Measurements from ENCODE around the gene JHY. TPM values are rescaled to one million over a fixed set of nuclear protein-coding genes. Genes with fewer than 3 reads are reported as not detected.

The JHY gene
- total RNA-seq, 1 experiment from 2014 or later: 0.53 TPM

- DNase-seq: no peak
- Histone ChIP-seq H3K36me3 (no peaks in the 10 kb centered on the region), H3K4me3 (no peak overlapping the region), H3K27me3 (no peaks in the 10 kb centered on the region), H3K9me3 (no peaks in the 10 kb centered on the region)
Observed at GRCh38 chr11:122902951-122903350, 20.4 kb downstream of the JHY start.

GRCh38 chr11:122910775-122911174 is 28.2 kb downstream of the JHY start:
- DNase-seq: no peak
- H3K9me3 ChIP-seq: no peaks in the 10 kb centered on the region
- no peaks in the 10 kb centered on the region for H3K27me3 ChIP-seq
- H3K36me3 ChIP-seq: no peaks in the 10 kb centered on the region
- H3K4me3 ChIP-seq: no peak overlapping the region

GRCh38 chr11:122917311-122917710 is 34.8 kb downstream of the JHY start:
- H3K27me3 ChIP-seq: no peaks in the 10 kb centered on the region
- DNase-seq: peak; percentile 50
- H3K4me3 ChIP-seq: no peak overlapping the region
- H3K36me3 ChIP-seq: no peaks in the 10 kb centered on the region
- no peaks in the 10 kb centered on the region for H3K9me3 ChIP-seq

- H3K36me3 ChIP-seq: no peaks in the 10 kb centered on the region
- H3K9me3 ChIP-seq: no peaks in the 10 kb centered on the region
- H3K4me3 ChIP-seq: no peak overlapping the region
- no peaks in the 10 kb centered on the region for H3K27me3 ChIP-seq
- DNase-seq: no peak
Observed at GRCh38 chr11:122918734-122919133, 36.2 kb downstream of the JHY start.

- no peaks in the 10 kb centered on the region for H3K27me3 ChIP-seq
- no peaks in the 10 kb centered on the region for H3K9me3 ChIP-seq
- H3K36me3 ChIP-seq: no peaks in the 10 kb centered on the region
- no peak overlapping the region for H3K4me3 ChIP-seq
- no peak for DNase-seq
Observed at GRCh38 chr11:122920579-122920978, 38.0 kb downstream of the JHY start.

- H3K36me3 ChIP-seq: no peaks in the 10 kb centered on the region
- DNase-seq: no peak
- no peaks in the 10 kb centered on the region for H3K9me3 ChIP-seq
- H3K4me3 ChIP-seq: no peak overlapping the region
- no peaks in the 10 kb centered on the region for H3K27me3 ChIP-seq
Observed at GRCh38 chr11:122922893-122923292, 40.3 kb downstream of the JHY start.

- Histone ChIP-seq H3K27me3 (no peaks in the 10 kb centered on the region), H3K36me3 (no peaks in the 10 kb centered on the region), H3K4me3 (no peak overlapping the region), H3K9me3 (no peaks in the 10 kb centered on the region)
- no peak for DNase-seq
Observed at GRCh38 chr11:122923302-122923701, 40.7 kb downstream of the JHY start.

GRCh38 chr11:122931510-122931909 is 49.0 kb downstream of the JHY start:
- DNase-seq: no peak
- no peaks in the 10 kb centered on the region for H3K36me3 ChIP-seq
- no peak overlapping the region for H3K4me3 ChIP-seq
- H3K9me3 ChIP-seq: no peaks in the 10 kb centered on the region
- H3K27me3 ChIP-seq: peaks cover 7% of the 10 kb centered on the region; the same call in 1 of the 2 replicates

GRCh38 chr11:122933416-122933815 is 50.9 kb downstream of the JHY start:
- no peak for DNase-seq
- H3K36me3 ChIP-seq: no peaks in the 10 kb centered on the region
- no peak overlapping the region for H3K4me3 ChIP-seq
- H3K9me3 ChIP-seq: no peaks in the 10 kb centered on the region
- H3K27me3 ChIP-seq: peaks cover 9% of the 10 kb centered on the region

- Histone ChIP-seq H3K4me3 (no peak overlapping the region), H3K9me3 (no peaks in the 10 kb centered on the region), H3K27me3 (peaks cover 21% of the 10 kb centered on the region), H3K36me3 (no peaks in the 10 kb centered on the region)
- DNase-seq: no peak
Observed at GRCh38 chr11:122937983-122938382, 55.4 kb downstream of the JHY start.

- H3K4me3 ChIP-seq: no peak overlapping the region
- H3K36me3 ChIP-seq: no peaks in the 10 kb centered on the region
- no peaks in the 10 kb centered on the region for H3K9me3 ChIP-seq
- no peak for DNase-seq
- peaks cover 21% of the 10 kb centered on the region for H3K27me3 ChIP-seq
Observed at GRCh38 chr11:122938557-122938956, 56.0 kb downstream of the JHY start.

GRCh38 chr11:122951211-122951610 is 68.7 kb downstream of the JHY start:
- no peaks in the 10 kb centered on the region for H3K9me3 ChIP-seq
- no peak overlapping the region for H3K4me3 ChIP-seq
- peaks cover 19% of the 10 kb centered on the region for H3K27me3 ChIP-seq
- no peak for DNase-seq
- H3K36me3 ChIP-seq: no peaks in the 10 kb centered on the region

GRCh38 chr11:122954455-122954854 is 71.9 kb downstream of the JHY start:
- peak; percentile 4 for DNase-seq
- Histone ChIP-seq H3K4me3 (no peak overlapping the region), H3K9me3 (no peaks in the 10 kb centered on the region), H3K27me3 (peaks cover 22% of the 10 kb centered on the region), H3K36me3 (no peaks in the 10 kb centered on the region)

- no peak for DNase-seq
- Histone ChIP-seq H3K9me3 (no peaks in the 10 kb centered on the region), H3K36me3 (no peaks in the 10 kb centered on the region), H3K27me3 (peaks cover 23% of the 10 kb centered on the region), H3K4me3 (no peak overlapping the region)
Observed at GRCh38 chr11:122963961-122964360, 81.4 kb downstream of the JHY start.

GRCh38 chr11:122976061-122976733 is 93.6 kb downstream of the JHY start:
- Histone ChIP-seq H3K27me3 (peaks cover 85% of the 10 kb centered on the region), H3K36me3 (no peaks in the 10 kb centered on the region), H3K4me3 (no peak overlapping the region), H3K9me3 (no peaks in the 10 kb centered on the region)
- no peak for DNase-seq

GRCh38 chr11:122976734-122977469 is 94.3 kb downstream of the JHY start:
- Histone ChIP-seq H3K4me3 (no peak overlapping the region), H3K9me3 (no peaks in the 10 kb centered on the region), H3K27me3 (peaks cover 90% of the 10 kb centered on the region), H3K36me3 (no peaks in the 10 kb centered on the region)
- no peak for DNase-seq

GRCh38 chr11:122977470-122978298 is 95.1 kb downstream of the JHY start:
- Histone ChIP-seq H3K9me3 (no peaks in the 10 kb centered on the region), H3K27me3 (peaks cover 96% of the 10 kb centered on the region), H3K36me3 (no peaks in the 10 kb centered on the region), H3K4me3 (no peak overlapping the region)
- no peak for DNase-seq
